GM18909 (cell line): ENCODE measurements around the gene HNRNPD.
A peak's percentile ranks its signal among the peaks of the same experiment; 100 is the strongest.
"Not testable (repeated sequence)": the region's sequence is repeated elsewhere in the genome, so short reads cannot be mapped to it uniquely, and the experiment has no call there.

ENCODE experiments used
- ATAC-seq: cut with Tn5 transposase; IDR thresholded peaks from one replicate; pipeline ENCODE4 v1.9.1; 2021; ENCODE audit warnings: mild to moderate bottlenecking; ENCODE audit not compliant: unreplicated experiment, poor library complexity

Gene HNRNPD, protein sequence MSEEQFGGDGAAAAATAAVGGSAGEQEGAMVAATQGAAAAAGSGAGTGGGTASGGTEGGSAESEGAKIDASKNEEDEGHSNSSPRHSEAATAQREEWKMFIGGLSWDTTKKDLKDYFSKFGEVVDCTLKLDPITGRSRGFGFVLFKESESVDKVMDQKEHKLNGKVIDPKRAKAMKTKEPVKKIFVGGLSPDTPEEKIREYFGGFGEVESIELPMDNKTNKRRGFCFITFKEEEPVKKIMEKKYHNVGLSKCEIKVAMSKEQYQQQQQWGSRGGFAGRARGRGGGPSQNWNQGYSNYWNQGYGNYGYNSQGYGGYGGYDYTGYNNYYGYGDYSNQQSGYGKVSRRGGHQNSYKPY

DNA sequence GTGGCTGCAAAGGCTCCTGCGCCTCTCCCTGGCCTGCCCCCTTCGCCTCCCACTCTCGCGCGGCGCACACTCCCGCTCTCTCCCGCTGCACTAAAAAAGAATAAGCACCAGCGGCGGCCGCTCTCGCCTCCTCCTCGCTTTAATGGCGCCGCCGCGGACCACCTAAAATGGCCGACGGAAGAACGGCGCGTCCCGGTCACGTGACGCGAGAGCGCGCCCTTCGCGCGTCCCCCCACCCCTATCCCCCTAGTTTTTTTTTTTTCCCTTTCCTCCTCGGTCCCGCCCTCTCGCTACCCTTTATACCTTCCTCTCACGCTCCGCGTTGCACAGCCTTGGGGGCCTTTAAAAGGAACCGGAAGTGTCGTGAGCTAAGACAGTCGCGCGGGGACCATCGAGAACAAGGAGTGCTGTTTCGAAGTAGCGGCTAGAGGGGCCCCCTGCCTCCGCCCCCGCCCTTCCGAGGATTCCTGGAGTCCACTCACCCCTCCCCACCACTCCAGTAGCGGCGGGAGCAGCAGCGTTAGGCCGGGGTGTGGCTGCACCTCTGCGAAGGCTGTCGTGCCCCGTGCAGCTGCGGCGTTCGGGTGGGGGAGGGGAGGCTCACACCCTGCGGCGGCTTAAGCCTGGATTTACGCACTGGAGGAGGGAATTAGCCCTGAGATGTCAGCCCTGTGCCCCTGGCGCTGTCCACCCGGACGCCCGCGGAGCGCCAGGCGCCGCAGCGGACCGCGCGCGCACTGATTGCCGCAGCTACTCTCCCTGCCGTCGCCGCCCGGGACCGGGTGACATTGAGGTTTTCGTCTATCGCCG is at the start of gene HNRNPD:
HNRNPD (minus strand) TSS at position 176 of the 810 bp plus-strand sequence. CDS start 313 bp downstream, outside the sequence.
- peak; percentile 96 for ATAC-seq

DNA sequence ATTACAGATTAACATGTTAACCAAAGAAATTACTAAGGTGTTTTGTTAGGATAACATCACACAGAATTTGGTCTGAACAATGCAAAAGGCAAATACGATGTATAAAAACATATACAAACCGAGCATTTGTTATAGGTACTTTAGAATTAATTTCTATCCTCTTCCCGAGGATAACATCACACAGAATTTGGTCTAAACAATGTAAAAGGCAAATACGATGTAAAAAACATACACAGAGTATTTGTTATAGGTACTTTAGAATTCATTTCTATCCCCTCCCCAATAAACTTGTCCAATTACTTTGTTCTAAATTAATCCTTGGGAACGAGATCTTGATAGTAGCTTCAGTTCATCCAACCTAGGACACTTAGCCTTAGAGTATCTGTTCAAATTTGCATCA is 48.8 kb upstream of the HNRNPD start:
- no peak for ATAC-seq

DNA sequence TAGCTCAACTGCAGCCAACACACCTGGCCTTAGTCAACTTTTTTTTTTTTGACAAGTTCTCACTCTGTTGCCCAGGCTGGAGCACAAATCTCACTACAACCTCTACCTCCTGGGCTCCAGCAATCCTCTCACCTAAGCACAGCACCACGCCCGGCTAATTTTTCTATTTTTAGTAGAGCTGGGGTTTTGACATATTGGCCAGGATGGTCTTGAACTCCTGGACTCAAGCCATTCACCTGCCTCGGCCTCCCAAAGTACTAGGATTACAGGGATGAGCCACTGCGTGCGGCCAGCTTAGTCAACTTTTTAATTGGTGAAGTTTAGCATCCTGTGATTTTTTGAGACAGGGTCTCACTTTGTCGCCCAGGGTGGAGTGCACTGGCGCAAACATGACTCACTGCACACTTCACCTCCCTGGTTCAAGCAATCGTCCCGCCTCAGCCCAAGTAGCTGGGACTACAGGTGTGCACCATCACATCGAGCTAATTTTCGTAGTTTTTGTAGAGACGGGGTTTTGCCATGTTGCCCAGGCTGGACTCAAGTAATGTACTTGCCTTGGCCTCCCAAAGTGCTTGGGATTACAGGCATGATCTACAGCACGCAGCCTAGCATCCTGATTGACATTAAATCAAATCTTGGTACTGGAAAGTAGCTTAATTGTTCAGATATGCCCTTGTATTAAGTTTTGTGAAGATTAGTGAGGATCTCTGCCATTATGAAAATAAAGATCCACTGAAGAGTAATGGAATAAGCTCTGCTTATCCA is 48.2 kb upstream of the HNRNPD start:
- ATAC-seq: no peak

DNA sequence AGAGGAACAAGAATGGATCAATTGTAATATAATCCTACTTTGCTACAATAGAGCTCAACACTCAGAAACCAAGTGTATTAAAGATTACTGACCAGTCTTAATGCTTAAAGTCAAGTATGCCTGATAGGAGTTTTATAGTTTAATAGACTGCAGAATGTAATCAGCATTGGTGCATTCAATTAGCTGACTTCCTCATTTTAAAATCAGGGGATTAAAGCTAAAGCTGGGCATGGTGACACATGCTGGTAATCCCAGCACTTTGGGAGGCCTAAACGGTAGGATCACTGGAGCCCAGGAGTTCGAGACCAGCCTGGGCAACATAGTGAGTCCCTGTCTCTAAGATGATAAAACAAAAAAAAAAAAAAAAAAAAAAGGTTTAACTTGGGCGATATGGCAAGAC is 45.7 kb upstream of the HNRNPD start:
- ATAC-seq: no peak

DNA sequence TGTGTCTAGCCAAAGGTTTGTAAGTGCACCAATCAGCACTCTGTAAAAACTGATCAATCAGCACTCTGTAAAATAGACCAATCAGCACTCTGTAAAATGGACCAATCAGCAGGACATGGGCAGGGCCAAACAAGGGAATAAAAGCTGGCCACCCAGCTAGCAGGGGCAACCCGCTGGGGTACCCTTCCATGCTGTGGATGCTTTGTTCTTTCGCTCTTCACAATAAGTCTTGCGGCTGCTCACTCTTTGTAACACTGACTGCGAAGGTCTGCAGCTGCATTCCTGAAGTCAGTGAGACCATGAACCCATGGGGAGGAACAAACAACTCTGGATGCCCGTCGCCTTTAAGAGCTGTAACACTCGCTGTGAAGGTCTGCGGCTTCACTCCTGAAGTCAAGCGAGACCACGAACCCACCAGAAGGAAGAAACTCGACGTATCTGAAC is 42.2 kb upstream of the HNRNPD start:
- no peak for ATAC-seq

DNA sequence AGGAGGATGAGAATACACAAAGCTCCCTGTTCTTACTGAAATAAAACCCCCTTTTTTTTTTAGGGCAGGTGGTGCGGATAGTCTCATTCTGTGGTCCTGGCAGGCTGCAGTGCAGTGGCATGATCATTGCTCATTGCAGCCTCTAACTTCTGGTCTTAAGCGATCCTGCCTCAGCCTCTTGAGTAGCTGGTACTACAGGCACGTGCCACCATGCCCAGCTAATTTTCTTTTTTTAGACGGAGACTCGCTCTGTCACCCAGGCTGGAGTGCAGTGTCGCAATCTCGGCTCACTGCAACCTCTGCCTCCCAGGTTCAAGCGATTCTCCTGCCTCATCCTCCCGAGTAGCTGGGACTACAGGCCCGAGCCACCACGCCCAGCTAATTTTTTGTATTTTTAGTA is 41.3 kb upstream of the HNRNPD start:
- not testable (repeated sequence) for ATAC-seq

DNA sequence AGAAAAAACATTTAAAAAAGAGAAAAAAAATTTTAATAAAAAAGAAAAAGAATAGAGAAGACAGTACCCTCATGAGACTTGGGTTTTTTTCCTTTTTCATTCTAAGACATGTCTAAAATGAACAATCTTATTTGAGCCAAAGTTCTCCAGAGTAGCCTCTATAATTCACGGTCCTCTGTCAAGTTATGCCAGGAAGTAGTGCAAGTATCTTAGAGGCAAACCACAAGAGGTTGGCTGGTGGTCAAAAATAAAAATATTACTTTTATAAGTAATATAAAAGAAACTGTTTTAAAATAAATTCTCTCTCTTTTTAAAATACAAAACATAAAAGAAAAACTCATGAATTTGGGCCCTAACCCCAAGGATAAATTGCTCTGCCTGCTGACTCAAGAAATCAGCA is 29.9 kb upstream of the HNRNPD start:
- no peak for ATAC-seq

DNA sequence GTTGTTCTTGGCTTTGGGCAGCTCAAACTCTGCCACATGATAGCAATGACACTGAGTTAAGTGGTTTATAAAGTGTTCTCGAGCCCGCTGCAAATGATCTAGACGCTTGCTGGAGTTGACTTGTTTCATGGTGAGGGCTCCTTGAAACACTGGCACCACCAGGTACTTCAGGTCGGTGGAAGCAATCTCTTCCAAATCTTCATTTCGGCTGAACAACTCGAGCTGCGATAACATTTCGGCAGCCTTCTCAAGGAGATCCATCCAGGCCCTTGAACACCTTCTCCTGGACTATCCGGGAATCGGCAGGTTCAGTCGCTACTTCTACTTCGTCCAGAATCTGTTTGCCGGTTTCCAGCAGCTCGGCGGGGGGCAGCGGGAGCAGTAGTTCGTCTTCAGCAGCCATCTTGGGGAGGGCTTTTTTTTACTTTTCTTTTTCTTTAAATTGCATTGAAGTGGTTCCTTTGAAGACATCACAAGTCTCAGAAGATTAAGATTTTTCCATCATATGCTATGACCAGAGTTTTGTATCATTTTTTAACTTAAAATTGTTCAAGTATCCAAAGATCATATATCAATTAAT is 28.5 kb upstream of the HNRNPD start:
- no peak for ATAC-seq

DNA sequence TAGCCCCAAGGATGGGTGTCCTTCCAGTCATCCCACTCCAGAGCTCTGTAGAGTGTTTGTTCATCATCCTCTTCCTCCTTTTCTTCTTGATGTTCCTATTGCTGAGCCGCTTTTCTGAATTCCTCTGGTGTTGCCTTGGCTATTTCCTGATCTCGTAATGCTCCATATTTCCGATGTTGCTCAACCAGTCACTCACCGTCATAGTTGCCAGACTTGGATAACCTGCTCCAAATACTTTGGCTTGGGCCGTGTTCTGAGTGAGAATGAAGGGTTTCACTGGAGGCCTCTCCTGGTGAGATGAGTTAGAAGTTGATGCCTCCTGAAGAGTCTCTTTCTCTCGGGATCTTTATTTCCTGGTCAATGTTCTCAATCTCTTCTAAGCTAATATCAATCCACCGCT is 27.8 kb upstream of the HNRNPD start:
- ATAC-seq: no peak

DNA sequence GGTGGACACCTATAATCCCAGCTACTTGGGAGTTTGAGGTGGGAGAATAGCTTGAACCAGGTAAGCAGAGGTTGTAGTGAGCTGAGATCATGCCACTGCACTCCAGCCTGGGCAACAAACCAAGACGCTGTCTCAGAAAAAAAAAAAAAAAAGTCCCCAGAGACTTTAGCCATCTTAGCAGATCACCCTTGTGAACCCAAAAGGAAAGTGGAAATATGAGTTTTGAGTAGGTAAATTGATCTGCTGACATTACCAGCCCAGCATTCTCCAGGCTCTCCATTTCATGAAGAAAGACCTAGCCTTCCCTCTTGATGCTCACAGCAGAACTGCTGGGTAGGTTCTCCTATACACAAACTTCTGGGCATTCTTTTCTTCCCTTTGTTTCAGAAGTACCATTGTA is 24.5 kb upstream of the HNRNPD start:
- ATAC-seq: peak; percentile 51

DNA sequence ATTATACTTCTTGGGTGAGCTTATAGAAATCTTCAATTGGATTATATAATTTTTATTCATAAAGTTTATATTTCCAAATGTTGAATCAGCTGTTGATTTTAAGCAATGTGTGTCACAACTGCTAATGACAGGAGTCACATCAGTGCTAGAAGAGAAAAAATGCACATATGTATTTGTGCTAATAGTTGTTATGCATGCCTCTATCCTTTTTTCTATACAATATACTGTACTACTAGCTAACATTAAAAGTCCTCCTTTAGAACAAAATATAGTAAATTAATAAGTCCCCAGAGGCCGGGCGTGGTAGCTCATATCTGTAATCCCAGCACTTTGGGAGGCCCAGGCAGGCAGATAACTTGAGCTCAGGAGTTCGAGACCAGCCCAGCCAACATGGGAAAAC is 23.7 kb upstream of the HNRNPD start:
- ATAC-seq: no peak

DNA sequence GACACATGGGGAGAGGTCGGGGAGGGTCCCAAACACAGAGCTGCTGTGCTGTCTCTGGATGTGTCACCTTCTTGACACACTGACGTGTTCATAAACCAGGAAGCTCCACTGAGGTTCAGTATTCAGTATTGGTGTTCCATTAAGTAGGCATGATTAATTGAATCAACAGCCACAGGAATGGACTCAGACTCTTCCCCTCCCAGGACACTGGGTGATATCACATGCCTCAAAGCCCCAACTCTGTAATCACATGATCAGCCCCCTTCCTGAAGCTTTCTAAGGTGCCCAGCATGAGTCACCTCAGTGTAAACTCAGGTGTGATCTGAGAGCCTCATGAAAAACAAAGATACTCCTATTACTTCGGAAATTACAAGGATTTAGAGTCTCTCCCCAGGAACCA is 21.1 kb upstream of the HNRNPD start:
- no peak for ATAC-seq

DNA sequence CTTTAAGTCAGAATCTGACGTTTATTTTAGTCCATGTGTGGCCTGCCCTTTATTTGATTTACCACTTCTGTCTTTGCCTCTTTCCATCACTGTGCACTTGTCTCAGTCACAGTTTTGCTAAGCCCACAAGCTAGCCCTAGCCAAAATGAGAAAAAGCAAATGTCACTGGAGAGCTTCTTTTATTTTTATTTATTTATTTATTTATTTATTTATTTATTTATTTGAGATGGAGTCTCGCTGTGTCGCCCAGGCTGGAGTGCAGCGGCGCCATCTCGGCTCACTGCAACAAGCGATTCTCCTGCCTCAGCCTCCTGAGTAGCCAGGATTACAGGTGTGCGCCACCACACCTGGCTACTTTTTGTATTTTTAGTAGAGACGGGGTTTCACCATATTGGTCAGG is 16.3 kb upstream of the HNRNPD start:
- ATAC-seq: not testable (repeated sequence)

DNA sequence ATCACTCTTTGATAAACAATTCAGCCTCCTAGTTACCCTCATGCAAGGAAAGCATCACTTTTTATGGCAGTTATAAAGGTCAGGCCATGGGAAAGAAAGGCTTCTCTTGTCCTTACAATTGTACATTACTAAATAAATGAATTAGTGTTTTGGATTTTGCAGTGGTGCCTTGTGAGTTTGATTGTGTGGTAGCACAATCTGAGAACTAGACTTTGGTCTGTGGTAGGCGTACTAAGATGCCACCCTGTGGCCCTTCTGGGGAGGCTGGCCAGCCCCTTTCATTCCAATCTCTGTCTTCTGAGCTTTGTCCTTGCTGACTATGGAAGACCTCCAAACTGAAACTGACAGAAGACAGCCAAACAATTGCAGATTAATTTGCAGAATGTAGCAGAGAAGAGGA is 14.6 kb upstream of the HNRNPD start:
- ATAC-seq: no peak

DNA sequence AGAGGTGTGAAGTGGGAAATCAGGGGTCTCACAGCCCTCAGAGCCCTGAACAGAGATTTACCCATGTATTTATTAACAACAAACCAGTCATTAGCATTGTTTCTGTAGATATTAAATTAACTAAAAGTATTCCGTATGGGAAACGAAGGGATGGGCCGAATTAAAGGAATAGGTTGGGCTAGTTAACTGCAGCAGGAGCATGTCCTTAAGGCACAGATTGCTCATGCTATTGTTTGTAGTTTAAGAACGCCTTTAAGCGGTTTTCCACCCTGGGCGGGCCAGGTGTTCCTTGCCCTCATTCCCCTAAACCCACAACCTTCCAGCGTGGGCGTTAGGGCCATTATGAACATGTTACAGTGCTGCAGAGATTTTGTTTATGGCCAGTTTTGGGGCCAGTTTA is 12.5 kb upstream of the HNRNPD start:
- ATAC-seq: not testable (repeated sequence)

DNA sequence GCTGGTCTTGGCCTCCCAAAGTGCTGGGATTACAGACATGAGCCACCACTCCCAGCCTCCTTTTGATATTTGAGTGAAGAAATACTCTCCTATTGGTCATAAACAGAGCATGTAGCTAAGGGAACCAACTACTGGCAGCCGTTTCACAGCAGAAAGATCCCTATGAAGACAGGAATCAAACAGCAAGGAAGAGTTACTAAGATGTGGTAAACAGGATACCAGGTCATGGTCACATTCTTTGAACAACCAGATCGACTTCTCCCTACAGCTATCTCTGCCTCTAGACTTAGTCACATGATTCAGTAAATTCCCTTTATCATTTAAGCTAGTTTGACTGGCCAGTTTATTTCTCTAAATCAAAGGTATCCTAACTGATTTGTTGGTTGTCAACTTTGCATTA is 9.0 kb upstream of the HNRNPD start:
- ATAC-seq: no peak

DNA sequence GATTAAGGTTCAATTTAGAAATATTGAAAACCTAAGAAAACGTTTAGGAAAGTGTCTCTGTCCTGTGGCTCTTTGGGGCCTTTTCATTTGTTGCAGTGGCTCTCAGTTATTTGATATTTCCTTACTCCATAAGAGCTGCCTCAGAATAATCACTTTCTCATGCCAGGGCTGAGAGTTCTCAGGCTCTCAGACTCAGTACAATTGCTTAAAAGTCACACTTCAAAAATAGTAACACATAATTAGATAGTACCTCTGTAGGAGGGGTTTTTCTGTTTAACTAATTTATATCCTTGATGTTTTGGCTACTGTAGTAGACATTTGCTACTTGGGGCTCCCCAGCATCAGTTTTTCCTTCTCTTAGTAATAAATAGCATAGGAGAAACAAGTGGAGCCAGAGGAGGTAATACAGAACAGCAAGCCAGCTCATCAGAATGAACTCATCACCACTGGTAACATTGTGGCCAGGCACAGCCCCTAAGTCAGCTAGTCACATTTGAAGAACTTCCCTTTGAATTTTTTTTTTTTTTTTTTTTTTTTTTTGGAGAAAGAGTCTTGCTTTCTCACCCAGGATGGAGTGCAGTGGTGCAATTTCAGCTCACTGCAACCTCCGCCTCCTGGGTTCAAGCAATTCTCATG is 8.0 kb upstream of the HNRNPD start:
- ATAC-seq: no peak

DNA sequence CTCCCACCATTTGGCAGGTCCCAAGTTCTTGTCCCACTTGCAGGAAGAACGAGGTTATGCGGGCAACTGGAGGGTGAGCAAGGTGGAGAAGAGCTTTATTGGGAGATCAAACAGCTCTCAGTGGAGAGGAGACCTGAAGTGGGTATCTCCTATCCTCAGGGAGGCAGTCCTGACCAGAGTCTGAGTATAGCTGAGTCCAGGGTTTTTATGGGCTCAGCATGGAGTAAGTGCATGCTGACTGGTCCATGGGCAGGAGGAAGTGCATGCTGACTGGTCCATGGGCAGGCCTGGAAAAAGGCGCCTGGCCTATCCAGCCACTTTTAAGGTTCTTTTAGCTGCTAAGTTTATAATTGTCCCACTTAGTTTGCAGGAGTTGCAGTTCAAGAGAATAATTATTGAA is 7.4 kb upstream of the HNRNPD start:
- ATAC-seq: no peak

DNA sequence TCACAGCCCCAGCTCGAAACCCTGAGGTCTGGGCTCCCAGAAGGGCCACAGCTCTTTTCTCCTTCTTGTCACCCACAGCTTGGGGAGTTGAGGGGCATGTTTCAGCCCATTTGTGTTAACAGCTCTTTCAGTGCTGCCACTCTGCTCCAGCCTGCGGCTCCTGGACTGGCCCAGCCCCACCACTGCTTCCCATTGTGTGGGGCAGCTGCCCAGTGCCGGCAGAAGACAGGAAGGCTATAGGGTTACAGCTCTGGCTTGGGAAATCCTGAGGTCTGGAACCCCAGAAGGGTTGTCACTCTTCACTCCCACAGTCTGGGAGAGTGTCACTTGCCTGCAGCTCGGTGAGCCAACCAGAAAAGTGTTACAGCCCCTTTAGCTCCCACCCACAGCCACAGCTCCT is 7.0 kb upstream of the HNRNPD start:
- ATAC-seq: no peak

DNA sequence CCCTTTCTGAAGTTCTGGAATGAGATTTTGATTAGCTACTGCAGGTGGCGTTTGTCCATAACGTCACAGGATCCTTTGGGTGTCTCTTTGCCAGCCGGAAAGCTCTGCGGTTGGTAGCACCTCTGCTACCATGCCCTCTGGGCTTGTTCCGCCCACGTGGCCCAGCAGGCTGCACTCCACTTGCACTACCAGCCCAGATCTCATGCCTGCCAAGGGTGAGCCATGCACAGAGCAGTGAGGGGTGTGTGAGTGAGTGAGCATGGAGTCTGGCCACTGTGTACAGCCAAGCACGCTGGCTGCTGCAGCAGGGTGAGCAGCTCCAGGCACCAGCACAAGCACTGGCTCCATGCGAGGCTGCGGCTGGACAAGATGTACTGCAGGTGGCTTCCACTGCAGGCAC is 6.6 kb upstream of the HNRNPD start:
- ATAC-seq: no peak
